Activated T-helper 1 cell treated with anti-CD3 and anti-CD28 coated beads, Interleukin-2, amount 50 U/mL, for 16 hours (primary cell): Measurements from ENCODE around the gene LRRC4C.

Source experiments
- DNase-seq, 2 donors: peaks; one replicate each; pipeline ENCODE4 v3.0.0-alpha.2; 2020; ENCODE audit warnings: low read depth in 1 of 2, low spot score in 1 of 2

The LRRC4C gene

DNA sequence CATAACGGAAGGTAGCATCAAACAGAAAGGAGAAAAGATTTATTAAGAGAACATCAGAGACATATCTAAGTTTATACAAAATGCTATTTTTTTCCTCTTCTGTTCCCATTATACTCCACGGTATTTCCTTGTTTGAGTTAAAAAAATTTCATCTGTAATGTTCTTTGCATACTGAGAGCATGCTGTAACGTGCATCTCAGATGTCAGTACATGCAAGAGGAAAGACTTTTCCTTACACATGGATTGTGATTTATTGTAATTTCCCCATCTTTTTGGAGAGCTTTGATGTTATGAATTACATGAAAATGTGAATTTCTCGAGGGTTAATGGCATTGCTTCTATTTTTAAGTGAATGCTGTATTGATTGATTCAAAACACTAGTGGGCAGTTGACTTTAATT, 1164.0 kb downstream of the LRRC4C start:
- DNase-seq = no peak

DNA sequence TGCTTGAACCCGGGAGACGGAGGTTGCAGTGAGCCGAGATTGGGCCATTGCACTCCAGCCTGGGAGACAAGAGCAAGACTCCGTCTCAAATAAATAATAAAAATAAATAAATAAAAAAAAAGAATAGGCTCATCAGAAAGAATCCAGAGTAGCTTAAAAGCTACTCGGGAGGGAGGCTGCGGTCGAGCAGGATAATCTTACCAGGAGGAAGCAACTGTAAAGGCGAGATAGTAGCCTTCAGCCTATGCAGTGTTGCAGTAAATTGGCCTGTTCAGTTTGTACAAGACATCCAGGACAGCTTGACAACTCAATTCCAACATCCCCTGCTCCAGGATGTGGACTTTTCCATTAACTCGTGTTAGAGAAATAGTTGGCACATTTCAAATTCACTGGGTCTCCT, 1164.7 kb downstream of the LRRC4C start:
- no peak for DNase-seq

DNA sequence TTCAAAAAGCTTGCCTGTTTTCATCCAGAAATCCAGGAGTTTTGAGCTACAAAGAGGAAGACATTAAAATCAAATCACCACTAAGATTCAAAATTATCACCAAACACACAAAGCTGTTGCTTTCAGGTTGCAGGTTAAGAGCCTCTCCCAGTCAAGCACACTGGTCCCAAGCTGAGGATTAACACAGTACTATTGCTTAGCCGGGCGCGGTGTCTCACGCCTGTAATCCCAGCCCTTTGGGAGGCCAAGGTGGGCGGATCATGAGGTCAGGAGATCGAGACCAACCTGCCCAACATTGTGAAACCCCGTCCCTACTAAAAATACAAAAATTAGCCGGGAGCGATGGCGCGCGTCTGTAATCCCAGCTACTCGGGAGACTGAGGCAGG, 1165.1 kb downstream of the LRRC4C start:
- DNase-seq = no peak

DNA sequence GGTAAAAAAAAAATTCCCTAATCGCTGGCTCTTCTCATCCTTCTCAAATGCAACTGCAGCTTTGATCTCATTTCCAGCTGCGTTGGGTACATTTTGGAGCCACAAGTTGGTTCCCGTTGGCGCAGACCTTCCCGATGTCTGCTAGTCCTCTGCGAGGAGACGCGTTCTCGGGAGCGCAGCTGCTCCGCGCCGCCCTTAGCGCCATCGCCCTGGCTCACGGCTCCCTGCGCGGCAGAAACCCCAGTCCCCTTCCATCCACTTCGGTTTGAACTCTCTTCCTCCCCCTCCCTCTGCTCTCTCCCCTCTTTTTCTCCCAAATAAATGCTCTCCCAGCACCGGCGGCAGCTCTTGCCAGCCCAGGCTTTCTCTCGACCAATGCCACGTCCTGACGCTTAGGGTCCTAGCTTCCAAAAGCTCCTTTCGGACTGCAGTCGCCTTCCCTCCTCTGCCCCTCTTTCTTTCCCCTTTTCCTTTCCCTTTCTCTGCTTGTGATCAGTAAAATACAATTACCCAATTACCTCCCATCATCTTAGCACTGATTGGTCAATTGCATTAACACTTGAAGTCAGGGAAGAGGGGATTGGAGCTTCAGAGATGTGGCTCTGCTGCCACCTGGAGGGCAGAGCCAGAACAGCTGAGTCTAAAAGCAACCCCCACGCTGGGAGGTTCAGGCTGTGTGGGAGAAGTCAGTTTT, 1165.7 kb downstream of the LRRC4C start:
- DNase-seq = no peak

DNA sequence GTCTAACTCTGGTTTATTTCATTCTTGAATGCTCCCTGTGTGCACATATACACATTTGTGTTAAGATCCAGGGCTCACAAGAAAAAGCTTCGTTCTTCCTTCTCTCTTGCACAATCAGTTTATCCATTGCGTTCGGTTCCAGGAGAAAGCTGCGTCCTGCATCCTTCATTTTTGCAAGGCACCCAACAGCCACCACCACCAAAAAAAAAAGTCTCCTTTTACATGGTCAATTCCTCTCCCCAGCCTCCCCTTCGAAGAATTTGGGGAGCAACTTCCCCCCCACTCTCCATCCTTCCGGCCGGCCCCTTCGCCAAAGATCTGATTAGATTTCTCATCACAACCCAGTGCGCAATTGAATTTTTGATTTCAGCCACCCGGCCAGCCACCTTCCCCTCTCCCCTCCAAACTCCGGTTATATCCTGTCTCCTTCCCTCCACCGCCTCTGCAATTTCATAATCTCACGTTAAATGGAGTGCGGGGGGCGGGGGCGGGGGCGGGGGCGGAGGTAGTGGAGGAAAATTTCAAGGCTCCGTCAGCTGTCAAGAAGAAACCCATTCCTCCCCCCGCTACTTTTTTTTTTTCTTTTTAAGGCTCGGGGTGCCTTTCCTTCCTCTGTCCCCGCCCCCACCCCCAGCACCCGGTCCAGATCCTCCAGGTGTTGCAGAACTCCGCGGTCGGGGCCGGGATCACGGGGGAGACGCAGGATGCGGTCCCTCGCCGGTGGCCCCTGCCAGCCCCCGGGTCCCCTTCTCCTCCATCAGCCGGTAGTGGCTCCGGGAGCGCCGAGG, 1166.5 kb downstream of the LRRC4C start:
- no peak for DNase-seq

DNA sequence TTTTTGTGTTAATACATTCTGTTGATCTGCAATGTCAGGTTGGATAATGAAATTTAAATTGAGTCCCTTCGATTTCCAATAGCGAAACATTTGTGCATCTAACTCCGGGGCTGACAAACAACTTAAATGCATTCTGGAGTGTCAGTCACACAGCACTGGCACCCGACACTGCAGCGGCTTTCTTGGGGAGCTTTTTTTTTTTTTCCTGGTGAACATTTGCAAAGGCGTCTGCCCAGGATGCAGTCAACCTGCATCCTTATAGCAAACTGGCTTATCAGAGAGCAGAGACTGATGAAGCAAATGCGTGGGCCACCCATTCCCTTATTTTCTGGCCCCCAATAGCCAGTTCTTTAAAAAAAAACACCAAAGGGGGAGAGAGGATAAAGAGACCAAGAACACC, 1167.7 kb downstream of the LRRC4C start:
- no peak for DNase-seq

DNA sequence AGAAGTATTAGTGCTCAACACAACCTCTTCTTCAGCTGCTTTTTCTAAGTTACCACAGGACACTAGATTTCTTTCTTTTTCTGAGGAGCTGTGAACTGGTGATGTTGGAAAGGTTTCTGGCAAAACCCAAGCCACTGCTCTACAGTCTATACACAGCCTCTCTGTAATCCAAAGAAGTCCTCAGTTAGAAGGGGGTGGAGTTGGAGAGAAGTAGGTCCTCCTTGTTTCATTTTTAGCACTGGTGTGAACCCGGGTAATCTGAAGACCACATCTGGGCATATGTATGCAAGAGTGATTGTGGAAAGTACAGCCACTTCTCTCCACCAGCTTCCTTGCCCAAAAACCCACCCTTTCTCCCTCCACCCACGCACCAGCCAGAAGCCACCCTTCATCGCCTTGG, 1168.1 kb downstream of the LRRC4C start:
- no peak for DNase-seq

DNA sequence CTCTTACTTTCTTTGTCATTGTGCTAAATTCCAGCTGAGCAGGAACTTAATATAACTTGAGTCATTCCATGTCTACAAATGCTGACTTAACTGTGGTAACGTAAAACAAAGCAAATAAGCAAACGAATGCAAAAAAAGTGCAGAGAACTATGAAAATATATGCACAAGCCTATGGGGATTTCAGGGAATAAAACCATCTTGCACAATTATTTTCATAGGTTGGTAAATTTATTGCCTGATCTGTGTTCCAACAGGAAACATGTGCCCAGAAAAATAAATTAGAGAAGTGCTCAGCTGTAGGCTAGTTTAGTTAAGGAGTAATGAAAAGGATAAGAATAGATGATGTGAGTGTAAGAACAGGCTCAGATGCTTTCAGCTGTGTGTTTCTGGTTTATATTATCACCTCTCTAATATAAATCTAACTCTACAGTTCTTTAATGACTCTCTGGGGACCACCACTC, 1169.3 kb downstream of the LRRC4C start:
- no peak for DNase-seq

DNA sequence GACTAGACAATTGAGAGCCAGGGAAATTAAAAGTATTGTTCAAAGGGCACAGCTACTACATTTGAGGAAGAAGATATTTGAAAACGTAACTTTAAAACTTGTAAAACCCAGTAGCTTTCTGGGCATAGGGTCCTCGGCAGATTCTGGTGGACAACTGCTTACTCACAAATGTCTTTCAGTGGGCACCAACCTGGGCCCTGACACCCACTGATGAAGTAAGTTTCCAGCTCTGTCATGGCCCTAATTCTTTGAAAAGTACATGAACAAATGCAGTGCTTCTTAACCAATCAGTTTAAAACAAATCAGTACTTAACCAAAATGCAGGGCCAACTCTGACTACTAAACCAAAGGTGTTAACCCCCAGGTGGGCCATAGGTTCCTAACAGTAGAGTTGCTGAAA, 1170.1 kb downstream of the LRRC4C start:
- DNase-seq = no peak

DNA sequence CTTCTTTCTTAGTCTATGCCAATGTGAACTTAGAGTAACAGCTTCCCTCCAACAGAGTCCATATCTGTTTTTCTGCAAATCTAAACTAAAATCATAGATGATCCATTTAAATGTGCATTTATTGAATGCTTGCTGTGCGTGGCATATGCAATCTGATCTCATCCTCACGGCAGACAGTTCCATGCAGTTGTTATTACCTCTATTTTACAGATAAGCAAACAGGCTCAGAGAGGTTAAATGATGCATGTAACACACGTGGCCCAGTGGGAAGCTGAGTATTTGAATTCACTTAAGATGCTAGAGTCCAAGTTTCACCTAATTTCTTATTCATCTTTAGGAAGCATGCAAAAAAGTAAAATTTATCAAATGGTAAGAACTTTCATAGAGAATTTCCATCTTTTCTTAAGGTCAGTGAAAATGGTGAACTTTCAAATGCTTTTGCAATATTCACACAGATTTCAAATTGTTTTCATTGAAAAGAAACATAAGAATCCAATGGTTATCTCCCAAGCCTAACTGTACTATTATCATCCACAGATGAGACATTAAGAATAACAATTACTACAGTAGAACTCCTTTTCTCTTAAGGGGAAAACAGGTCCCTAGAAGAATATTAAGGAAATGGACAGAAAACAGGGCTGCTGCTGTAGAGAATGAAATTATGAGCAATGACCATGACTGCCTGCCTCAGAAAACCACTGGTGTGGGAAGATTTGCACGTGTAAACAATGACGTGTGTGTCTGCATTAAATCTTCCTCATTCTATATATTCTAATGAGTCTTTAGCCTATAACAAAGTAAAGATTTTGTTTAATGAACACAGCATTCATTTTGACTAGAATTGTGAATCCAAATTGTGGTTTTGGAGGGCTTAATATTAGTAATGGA, 1171.3 kb downstream of the LRRC4C start:
- no peak for DNase-seq

DNA sequence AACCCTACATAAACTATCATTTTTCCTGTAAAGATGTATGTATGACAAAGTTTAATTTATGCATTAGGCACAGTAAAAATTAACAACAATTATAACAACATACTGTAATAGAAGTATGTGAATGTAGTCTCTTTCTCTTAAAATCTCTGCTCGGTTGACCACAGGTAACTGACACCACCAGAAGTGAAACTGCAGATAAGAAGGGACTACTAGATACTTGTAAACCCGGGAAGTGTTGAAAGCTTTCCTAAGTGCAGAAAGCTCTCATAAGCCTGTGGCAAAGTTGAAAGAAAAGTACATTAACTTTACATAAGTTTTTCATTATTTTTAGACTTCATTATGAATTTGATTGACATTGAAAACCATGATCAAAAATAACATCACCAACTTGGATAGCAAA, 1173.3 kb downstream of the LRRC4C start:
- DNase-seq = no peak

DNA sequence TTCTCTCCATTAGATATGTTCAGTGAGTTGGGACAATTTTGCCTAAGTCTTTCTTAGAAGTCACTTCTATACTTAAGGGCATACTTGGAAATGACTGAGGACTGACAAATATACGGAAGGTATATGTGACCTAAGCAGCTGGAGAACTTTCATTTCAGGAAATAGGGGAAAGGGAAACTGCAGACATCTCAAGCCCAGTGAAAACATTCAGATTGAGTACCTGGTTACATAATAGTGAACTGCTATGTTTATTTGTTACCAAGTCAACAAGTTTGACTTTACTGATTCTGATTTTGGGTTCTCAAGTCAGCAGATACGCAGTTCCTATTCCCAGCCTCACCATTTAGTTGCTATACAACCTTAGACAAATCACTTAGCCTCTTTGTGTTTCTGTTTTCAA, 1173.9 kb downstream of the LRRC4C start:
- no peak for DNase-seq

DNA sequence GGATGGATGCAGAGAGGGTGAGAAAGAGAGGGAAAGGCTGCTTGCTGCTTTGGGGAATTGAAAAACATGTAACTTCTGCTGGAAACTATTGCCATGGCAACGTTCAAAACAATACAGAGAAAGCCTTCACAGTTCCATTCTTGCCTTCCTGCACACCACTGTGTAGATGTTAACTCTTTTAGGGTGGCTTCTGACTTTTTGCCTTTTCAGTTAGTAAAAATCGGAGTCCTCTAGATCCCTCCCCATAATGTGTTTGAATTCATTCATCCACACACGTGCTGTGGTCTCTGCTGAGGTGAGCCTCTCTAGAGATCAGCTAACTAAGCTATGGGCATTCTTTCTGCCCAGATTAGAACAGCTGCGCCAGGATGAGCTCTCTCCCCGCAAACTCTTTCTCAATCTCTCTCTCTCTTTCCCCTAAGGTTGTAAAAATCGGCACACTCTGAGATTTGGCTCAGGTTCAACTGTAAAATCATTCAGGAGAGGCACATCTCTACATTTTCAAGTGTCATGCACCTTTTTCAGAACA, 1178.3 kb downstream of the LRRC4C start:
- DNase-seq = no peak

DNA sequence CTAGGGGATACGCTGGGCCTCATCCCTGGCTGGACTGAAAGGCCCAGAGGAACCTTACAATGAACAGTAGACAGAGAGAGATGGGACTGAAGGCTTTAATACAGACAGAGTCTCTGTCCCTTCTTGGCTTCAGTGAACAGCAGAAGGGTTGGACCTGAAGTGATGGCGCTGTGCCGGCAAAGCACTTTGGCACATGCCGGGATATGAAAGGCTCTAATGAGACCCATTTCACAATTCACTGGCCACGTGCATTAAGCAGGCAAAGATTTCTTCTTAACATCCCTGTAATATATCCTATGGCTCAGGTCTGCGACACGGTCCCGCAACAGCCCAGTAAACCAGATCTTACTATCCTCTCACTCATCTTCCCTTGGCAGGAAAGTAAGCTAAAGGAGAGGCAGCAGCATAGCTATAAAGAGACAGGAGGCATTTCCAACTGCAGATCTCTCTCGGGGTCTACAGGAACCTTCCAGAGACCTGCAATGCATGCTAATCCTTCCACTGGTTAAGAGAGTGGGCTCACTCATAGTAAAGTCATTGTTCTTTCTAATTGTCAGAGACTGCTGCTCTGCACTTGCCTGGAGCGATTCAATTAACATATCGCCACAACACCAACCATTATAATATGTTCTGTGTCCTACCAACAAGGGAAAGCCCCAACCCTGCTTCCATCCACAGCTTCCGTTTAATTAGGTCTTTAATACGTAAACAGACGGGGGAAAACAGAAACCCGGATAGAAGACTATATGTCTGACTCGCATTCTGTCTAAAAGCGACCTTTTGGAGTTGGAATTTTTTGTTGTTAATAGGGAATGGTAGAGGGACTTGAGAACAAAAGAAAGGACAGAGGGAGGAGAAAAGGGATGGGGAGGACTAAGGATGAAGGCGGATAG, 1179.0 kb downstream of the LRRC4C start:
- DNase-seq = no peak

DNA sequence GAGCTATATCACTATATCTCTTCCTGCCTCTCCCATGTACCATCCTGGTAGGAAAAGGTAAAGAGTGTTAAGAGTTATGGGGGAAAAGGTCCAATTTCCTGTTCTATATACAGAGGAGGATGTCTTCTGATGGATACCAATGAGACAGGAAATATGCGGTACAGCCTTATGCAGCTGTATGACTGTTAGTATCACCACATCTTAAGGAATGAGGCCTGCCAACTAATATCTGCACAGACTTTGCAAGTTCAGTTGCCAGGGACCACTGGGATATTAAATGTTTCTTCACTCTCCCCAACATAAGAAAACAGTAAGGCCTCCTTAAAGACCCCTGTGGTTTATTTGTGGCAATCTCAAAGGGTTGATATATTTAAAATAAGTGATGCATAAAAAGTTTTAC, 1182.5 kb downstream of the LRRC4C start:
- no peak for DNase-seq

DNA sequence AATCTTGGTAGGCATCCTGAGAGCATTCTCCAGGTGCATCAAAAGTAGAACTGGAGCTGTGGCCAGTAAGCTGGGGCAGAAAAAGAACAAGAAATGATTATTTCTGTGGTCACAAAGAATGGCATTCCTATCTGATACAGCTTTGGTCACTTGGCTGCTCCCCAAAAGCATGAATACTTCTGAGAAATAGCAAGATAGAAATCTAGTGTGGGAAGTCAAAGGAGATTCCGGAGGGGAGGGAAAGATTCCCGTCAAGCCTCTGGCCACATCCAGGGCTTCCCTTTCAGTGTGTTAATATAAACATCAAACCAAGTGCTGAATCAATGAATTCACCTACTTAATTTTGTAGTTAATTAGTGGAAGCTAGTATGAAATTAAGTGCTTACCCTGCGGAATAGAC, 1185.4 kb downstream of the LRRC4C start:
- DNase-seq = no peak

DNA sequence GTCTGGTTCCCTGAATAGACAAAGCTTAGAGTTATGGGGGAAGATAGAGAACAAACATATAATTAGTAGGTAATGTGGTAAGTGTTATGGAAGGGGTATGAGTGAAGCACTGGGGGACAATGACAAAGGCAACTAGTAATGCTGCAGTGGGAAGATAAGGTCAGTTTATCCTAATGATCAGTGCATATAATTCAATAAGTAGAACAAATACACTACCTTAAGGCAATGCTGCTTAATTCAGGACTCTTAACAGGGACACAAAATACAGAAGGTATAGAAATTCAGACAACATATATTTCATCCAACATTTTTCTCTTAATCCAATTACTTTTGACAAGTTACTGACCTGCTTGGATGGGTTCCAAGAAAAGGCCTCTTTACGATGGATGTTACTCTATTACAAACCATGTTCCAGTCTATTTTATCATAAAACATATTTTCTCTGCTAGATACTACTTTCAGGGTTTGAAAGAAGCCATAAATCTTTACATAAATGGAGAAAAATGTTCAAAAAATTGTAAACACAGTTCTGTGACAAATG, 1186.2 kb downstream of the LRRC4C start:
- no peak for DNase-seq

DNA sequence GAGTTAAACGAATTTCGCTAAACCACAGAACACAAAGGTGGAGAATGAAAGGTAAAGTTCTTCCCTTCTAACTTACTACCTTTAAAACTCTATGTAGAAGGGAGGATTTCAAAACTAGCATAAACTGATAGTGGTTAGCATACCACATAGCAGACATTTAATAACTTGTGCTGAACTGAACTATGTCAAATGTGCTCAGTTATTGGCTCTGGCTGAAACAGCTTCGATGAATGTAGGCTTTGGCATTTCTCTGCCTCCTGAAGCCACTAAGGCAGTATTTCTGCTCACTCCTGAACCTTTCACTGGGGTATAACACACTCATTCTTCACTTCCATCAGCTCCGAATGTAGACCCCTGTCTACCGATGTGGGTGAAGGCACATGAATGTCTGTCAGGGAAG, 1188.1 kb downstream of the LRRC4C start:
- no peak for DNase-seq

DNA sequence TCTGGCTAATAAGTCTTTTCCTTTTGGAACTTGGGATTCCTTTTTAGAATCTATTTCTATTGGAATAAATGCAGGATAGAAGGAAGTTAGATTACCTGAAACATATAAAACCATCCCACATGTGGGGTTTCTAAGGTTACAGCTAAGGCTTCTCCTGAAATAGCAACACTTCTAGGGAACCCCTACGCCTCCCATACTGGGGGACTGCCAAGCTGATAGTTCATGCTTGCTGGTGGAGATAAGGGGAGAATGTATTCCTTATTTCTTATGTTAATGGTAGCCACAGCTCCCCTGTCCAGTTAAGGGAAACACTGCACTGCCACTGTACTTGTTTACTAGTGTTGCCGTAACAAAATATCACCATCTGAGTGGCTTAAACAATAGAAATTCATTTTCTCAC, 1189.6 kb downstream of the LRRC4C start:
- no peak for DNase-seq

DNA sequence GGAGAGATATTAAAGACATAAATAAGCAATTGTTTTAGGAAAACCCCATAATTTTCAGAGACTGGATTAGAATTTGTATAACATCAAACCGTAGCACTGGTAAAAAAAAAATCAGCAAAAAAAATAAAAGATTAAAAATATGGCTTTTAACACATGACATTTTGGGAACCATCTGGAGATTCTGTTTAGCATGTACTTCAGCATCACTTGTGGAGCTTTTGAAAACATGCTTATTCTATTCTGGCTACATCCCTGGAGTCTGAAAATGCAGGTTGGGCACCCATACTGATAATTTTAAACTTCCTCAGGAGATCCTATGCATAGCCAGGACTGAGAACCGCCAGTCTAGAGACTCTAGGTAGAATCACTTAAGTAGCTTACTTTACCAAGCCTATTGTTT, 1190.9 kb downstream of the LRRC4C start:
- no peak for DNase-seq
